NT2/D1 (cell line): ENCODE data around the gene SDHAF1.
"Not testable (repeated sequence)": the region's sequence is repeated elsewhere in the genome, so short reads cannot be mapped to it uniquely, and the experiment has no call there.

ENCODE experiments used
- DNase-seq: peaks from one replicate; pipeline ENCODE4 v3.0.0-alpha.2; 2011; ENCODE audit warnings: low read depth, low spot score
- H3K27me3 ChIP-seq: 2 replicates; pipeline ENCODE4 v1.6.0; 2011; ENCODE audit warnings: mild to moderate bottlenecking; ENCODE audit not compliant: insufficient read length, insufficient read depth
- H3K36me3 ChIP-seq: 2 replicates; pipeline ENCODE4 v1.6.1; 2011; ENCODE audit warnings: mild to moderate bottlenecking, low read length, mixed read lengths; ENCODE audit not compliant: insufficient read depth, insufficient read length
- H3K4me1 ChIP-seq: 2 replicates; pipeline ENCODE4 v1.5.1; 2011; ENCODE audit not compliant: insufficient read depth, insufficient read length
- H3K4me3 ChIP-seq: 2 replicates; pipeline ENCODE4 v1.5.1; 2011; ENCODE audit warnings: low read depth; ENCODE audit not compliant: insufficient read length
- H3K9ac ChIP-seq: 2 replicates; pipeline ENCODE4 v1.6.0; 2011; ENCODE audit warnings: low read depth; ENCODE audit not compliant: insufficient read length
- H3K9me3 ChIP-seq: 2 replicates; pipeline ENCODE4 v1.5.1; 2011; ENCODE audit warnings: mild to moderate bottlenecking, low read length; ENCODE audit not compliant: insufficient read depth
- SUZ12 ChIP-seq: IDR thresholded peaks from 2 replicates; pipeline ENCODE4 v1.6.1; 2011; ENCODE audit not compliant: insufficient read length, insufficient read depth; ENCODE audit errors: extremely low read depth
- YY1 ChIP-seq: IDR thresholded peaks from 2 replicates; pipeline ENCODE4 v1.6.1; 2011; ENCODE audit not compliant: insufficient read length, insufficient read depth
- ZNF274 ChIP-seq: IDR thresholded peaks from 2 replicates; pipeline ENCODE4 v1.6.1; 2011; ENCODE audit warnings: mild to moderate bottlenecking, low read depth, low read length

Gene SDHAF1, protein sequence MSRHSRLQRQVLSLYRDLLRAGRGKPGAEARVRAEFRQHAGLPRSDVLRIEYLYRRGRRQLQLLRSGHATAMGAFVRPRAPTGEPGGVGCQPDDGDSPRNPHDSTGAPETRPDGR

GRCh38 chr19:35995048-35995993, at the start of gene SDHAF1:
Gene SDHAF1 (plus strand): TSS chr19:35995188. CDS start chr19:35995275, 87 bp downstream.
- no peak for TF ChIP-seq ZNF274
- TF ChIP-seq YY1, result no peak
- no peak for TF ChIP-seq SUZ12

DNA sequence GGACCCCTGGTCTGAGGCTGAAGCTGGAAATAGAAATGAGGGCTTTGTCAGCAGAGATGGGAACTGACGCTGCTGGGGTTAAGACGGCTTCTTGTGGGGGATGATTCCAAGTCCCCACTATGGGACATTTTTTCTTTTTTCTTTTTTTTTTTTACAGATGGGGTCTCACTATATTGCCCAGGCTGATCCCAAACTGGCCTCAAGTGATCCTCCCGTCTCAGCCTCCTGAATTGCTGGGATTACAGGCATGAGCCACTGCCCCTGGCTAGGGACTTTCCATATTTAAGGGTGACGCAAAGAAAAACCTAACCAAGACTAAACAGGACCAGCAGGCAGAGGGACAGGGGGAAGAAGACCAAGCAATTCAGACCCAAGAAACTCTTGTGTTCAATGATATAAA, 48.8 kb upstream of the SDHAF1 start:
- TF ChIP-seq SUZ12 (no peak), YY1 (no peak), ZNF274 (no peak)
- H3K9me3 ChIP-seq, result no peaks in the 10 kb centered on the region

More at GRCh38 chr19:35995048-35995993, at the start of gene SDHAF1:
- H3K4me1 ChIP-seq, result peaks cover 9% of the 10 kb centered on the region
- H3K36me3 ChIP-seq, result peaks cover 12% of the 10 kb centered on the region
- no peaks in the 10 kb centered on the region for H3K27me3 ChIP-seq
- H3K9me3 ChIP-seq, result no peaks in the 10 kb centered on the region
- H3K9ac ChIP-seq, result peak within 1 kb of the TSS; percentile 90
- peak within 1 kb of the TSS; percentile 88 for H3K4me3 ChIP-seq
- peak; percentile 79 for DNase-seq

GRCh38 chr19:35949131-35949530, 45.9 kb upstream of the SDHAF1 start:
- no peak for DNase-seq
- Histone ChIP-seq H3K36me3 (peaks cover 6% of the 10 kb centered on the region), H3K4me3 (no peak overlapping the region), H3K4me1 (peaks cover 7% of the 10 kb centered on the region), H3K9ac (no peak overlapping the region), H3K9me3 (no peaks in the 10 kb centered on the region), H3K27me3 (no peaks in the 10 kb centered on the region)
- TF ChIP-seq YY1 (no peak), ZNF274 (no peak), SUZ12 (no peak)

More for the DNA sequence above, 48.8 kb upstream of the SDHAF1 start:
- no peak for DNase-seq
- peaks cover 12% of the 10 kb centered on the region for H3K36me3 ChIP-seq
- H3K9ac ChIP-seq, result no peak overlapping the region
- H3K27me3 ChIP-seq, result no peaks in the 10 kb centered on the region
- peaks cover 7% of the 10 kb centered on the region for H3K4me1 ChIP-seq
- no peak overlapping the region for H3K4me3 ChIP-seq

DNA sequence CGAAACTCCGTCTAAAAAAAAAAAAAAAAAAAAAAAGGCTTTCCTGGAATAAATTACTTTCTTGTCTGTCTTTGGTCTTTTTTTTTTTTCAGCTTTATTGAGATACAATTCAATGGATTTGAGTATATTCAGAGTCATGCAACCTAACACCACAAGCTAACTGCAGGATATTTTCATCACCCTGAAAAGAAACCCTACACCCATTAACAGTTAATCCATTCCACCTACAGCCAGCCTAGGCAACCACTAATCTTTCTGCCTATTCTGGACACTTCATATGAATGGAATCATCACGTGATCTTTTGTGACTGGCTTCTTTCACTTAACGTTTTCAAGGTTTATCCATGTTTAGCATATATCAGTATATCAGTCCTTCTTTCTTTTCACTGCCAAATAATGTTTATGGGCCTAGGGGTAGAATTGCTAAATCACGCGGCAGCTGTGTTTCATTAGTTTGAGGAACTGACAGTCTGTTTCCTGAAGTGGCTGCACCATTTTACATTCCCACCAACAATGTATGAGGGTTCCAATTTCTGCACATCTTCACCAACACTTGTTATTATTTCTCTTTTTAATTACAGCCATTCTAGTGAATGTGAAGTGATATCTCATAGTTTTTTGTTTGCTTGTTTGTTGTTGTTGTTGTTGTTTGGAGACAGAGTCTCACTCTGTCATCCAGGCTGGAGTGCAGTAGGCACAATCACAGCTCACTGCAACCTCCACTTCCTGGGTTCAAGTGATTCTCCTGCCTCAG, 38.9 kb upstream of the SDHAF1 start:
- Histone ChIP-seq H3K27me3 (peaks cover 41% of the 10 kb centered on the region), H3K4me3 (no peak overlapping the region), H3K36me3 (no peaks in the 10 kb centered on the region), H3K4me1 (peaks cover 9% of the 10 kb centered on the region), H3K9me3 (no peaks in the 10 kb centered on the region), H3K9ac (no peak overlapping the region)
- DNase-seq, result no peak
- TF ChIP-seq YY1, result no peak
- TF ChIP-seq ZNF274, result no peak
- no peak for TF ChIP-seq SUZ12

DNA sequence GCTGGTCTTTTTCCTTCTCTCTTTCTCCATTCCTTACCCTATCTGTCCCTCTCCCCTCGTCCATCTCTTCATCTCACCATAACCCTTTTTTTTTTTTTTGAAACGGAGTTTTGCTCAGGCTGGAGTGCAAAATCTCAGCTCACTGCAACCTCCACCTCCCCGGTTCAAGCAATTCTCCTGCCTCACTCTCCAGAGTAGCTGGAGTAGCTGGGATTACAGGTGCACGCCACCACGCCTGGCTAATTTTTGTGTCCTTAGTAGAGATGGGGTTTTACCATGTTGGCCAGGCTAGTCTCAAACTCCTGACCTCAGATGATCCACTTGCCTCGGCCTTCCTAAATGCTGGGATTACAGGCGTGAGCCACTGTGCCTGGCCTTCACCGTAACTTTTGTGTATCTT, 37.6 kb upstream of the SDHAF1 start:
- peaks cover 46% of the 10 kb centered on the region for H3K27me3 ChIP-seq
- not testable (repeated sequence) for H3K4me1 ChIP-seq, DNase-seq, H3K9me3 ChIP-seq, H3K36me3 ChIP-seq, H3K9ac ChIP-seq, H3K4me3 ChIP-seq

DNA sequence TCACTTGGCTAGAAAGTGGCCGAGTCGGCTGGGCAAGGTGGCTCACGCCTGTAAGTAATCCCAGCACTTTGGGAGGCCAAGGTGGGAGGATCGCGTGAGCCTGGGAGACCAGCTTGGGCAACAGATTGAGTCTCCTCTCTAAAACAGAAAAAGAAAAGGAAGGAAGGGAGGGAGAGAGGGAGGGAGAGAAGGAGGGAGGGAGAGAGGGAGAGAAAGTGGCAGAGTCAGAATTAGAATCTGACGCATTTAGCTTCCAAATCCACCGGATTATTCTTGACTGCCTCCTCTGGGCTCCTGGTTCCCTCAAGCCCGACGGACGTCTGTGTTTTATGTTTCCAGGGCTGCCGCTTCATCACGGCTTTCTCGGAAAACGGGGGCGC, 36.3 kb upstream of the SDHAF1 start:
- Histone ChIP-seq H3K36me3 (no peaks in the 10 kb centered on the region), H3K9me3 (no peaks in the 10 kb centered on the region), H3K4me3 (peak overlapping the region; percentile 39), H3K27me3 (peaks cover 52% of the 10 kb centered on the region), H3K4me1 (peaks cover 9% of the 10 kb centered on the region), H3K9ac (peak overlapping the region; percentile 56)
- TF ChIP-seq YY1 (no peak), SUZ12 (no peak), ZNF274 (no peak)
- DNase-seq, result no peak
